Measurements from ENCODE around the gene GPR161.

- TF ChIP-seq NFE2L2 (conservative IDR thresholded peaks at IDR 0.05; ENCODE audit: low read length), result no peak
- no peak for TF ChIP-seq ESRRA (IDR thresholded peaks at IDR 0.05; ENCODE audit: borderline replicate concordance, low read length)
- no peak for TF ChIP-seq RFX5 (IDR thresholded peaks at IDR 0.05)
- TF ChIP-seq POLR2A (IDR thresholded peaks at IDR 0.05; ENCODE audit: low read length), result no peak
- no peak for TF ChIP-seq CTCF (IDR thresholded peaks at IDR 0.05)
- no peak for TF ChIP-seq NR3C1 (IDR thresholded peaks at IDR 0.05)
- no peak for TF ChIP-seq POLR2AphosphoS2 (conservative IDR thresholded peaks at IDR 0.05; ENCODE audit: low read length)
- TF ChIP-seq EP300 (IDR thresholded peaks at IDR 0.05), result no peak
- no peak for TF ChIP-seq PHF8 (IDR thresholded peaks at IDR 0.05; ENCODE audit: borderline replicate concordance, low read depth)
- TF ChIP-seq RAD21 (conservative IDR thresholded peaks at IDR 0.05 in 1 of 2, IDR thresholded peaks at IDR 0.05 in 1 of 2), result no peak
- TF ChIP-seq, protein P1, sequence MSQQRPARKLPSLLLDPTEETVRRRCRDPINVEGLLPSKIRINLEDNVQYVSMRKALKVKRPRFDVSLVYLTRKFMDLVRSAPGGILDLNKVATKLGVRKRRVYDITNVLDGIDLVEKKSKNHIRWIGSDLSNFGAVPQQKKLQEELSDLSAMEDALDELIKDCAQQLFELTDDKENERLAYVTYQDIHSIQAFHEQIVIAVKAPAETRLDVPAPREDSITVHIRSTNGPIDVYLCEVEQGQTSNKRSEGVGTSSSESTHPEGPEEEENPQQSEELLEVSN (IDR thresholded peaks at IDR 0.05; ENCODE audit: borderline replicate concordance, low read depth), result no peak
- TF ChIP-seq, protein P2, sequence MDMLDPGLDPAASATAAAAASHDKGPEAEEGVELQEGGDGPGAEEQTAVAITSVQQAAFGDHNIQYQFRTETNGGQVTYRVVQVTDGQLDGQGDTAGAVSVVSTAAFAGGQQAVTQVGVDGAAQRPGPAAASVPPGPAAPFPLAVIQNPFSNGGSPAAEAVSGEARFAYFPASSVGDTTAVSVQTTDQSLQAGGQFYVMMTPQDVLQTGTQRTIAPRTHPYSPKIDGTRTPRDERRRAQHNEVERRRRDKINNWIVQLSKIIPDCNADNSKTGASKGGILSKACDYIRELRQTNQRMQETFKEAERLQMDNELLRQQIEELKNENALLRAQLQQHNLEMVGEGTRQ (IDR thresholded peaks at IDR 0.05), result no peak
- TF ChIP-seq, protein P3, sequence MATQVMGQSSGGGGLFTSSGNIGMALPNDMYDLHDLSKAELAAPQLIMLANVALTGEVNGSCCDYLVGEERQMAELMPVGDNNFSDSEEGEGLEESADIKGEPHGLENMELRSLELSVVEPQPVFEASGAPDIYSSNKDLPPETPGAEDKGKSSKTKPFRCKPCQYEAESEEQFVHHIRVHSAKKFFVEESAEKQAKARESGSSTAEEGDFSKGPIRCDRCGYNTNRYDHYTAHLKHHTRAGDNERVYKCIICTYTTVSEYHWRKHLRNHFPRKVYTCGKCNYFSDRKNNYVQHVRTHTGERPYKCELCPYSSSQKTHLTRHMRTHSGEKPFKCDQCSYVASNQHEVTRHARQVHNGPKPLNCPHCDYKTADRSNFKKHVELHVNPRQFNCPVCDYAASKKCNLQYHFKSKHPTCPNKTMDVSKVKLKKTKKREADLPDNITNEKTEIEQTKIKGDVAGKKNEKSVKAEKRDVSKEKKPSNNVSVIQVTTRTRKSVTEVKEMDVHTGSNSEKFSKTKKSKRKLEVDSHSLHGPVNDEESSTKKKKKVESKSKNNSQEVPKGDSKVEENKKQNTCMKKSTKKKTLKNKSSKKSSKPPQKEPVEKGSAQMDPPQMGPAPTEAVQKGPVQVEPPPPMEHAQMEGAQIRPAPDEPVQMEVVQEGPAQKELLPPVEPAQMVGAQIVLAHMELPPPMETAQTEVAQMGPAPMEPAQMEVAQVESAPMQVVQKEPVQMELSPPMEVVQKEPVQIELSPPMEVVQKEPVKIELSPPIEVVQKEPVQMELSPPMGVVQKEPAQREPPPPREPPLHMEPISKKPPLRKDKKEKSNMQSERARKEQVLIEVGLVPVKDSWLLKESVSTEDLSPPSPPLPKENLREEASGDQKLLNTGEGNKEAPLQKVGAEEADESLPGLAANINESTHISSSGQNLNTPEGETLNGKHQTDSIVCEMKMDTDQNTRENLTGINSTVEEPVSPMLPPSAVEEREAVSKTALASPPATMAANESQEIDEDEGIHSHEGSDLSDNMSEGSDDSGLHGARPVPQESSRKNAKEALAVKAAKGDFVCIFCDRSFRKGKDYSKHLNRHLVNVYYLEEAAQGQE (IDR thresholded peaks at IDR 0.05), result no peak
Observed at GRCh38 chr1:168050307-168050706, 86.4 kb downstream of the GPR161 start.

All from A549 (cell line).